HepG2 (cell line): Measurements from ENCODE around the gene KTI12. TPM values are rescaled to one million over a fixed set of nuclear protein-coding genes. Genes with fewer than 3 reads are reported as not detected.

Experiments
- AHDC1 ChIP-seq: sonication (generic); formaldehyde crosslinking; IDR thresholded peaks from 2 replicates; pipeline ENCODE4 v1.5.1; 2020; ENCODE audit warnings: mild to moderate bottlenecking, missing genetic modification reagents, borderline replicate concordance
- DMAP1 ChIP-seq: IDR thresholded peaks from 2 replicates; pipeline ENCODE4 v1.6.1; 2016
- ELF4 ChIP-seq: sonication (generic); formaldehyde crosslinking; IDR thresholded peaks from 2 replicates; pipeline ENCODE4 v1.5.0; 2020; ENCODE audit warnings: missing genetic modification reagents, mild to moderate bottlenecking, moderate library complexity, borderline replicate concordance
- EZH2 ChIP-seq: conservative IDR thresholded peaks from 2 replicates; pipeline ENCODE4 v1.6.1; 2012; ENCODE audit warnings: mild to moderate bottlenecking, low read depth, low read length, moderate library complexity
- HMG20B ChIP-seq: conservative IDR thresholded peaks from 2 replicates; pipeline ENCODE4 v1.6.1; 2016; ENCODE audit warnings: missing genetic modification reagents, missing compliant biosample characterization
- HOMEZ ChIP-seq: IDR thresholded peaks from 2 replicates; pipeline ENCODE4 v1.6.1; 2016; ENCODE audit warnings: low read depth
- KAT7 ChIP-seq: IDR thresholded peaks from 2 replicates; pipeline ENCODE4 v1.6.1; 2018; ENCODE audit warnings: borderline replicate concordance, missing compliant biosample characterization
- MAFK ChIP-seq, 2 experiments: IDR thresholded peaks in 1 of 2; conservative IDR thresholded peaks in 1 of 2; 2 replicates each; pipeline ENCODE4 v1.6.1; 2011; ENCODE audit warnings: improper control_type of control experiment in 2 of 2, low read length in 2 of 2
- MATR3 ChIP-seq: sonication (generic); formaldehyde crosslinking; IDR thresholded peaks from 2 replicates; pipeline ENCODE4 v1.4.0; 2020; ENCODE audit warnings: missing genetic modification reagents
- NFE2L1 ChIP-seq: sonication (generic); formaldehyde crosslinking; IDR thresholded peaks from 2 replicates; pipeline ENCODE4 v1.4.0; 2020; ENCODE audit warnings: missing genetic modification reagents, mild to moderate bottlenecking, borderline replicate concordance
- SCMH1 ChIP-seq: sonication (generic); formaldehyde crosslinking; IDR thresholded peaks from 2 replicates; pipeline ENCODE4 v1.9.0; 2021; ENCODE audit warnings: missing genetic modification reagents, mild to moderate bottlenecking, borderline replicate concordance
- SOX6 ChIP-seq, 2 experiments: fragments of 450-650 bp in 1 of 2; sonication (generic) in 1 of 2; formaldehyde crosslinking in 1 of 2; IDR thresholded peaks; 2 replicates each; pipeline versions ENCODE4 v1.4.0 to v1.6.1; 2017 to 2020; ENCODE audit warnings: antibody characterized with exemption in 1 of 2, mild to moderate bottlenecking in 1 of 2, missing genetic modification reagents in 1 of 2
- ZBTB34 ChIP-seq: sonication (generic); formaldehyde crosslinking; IDR thresholded peaks from 2 replicates; pipeline ENCODE4 v1.8.0; 2022; ENCODE audit warnings: mild to moderate bottlenecking, missing genetic modification reagents
- ZNF496 ChIP-seq: sonication (generic); formaldehyde crosslinking; IDR thresholded peaks from 2 replicates; pipeline ENCODE4 v1.8.1; 2023; ENCODE audit warnings: mild to moderate bottlenecking, moderate library complexity, missing genetic modification reagents; ENCODE audit not compliant: insufficient replicate concordance
- ZNF512B ChIP-seq: sonication (generic); formaldehyde crosslinking; IDR thresholded peaks from 2 replicates; pipeline ENCODE4 v1.5.1; 2020; ENCODE audit warnings: missing genetic modification reagents, mild to moderate bottlenecking, borderline replicate concordance
- polyA plus RNA-seq, 8 experiments: library from polyadenylated mRNA; depleted of rRNA in 3 of 8; stranded (reverse) in 7 of 8; unstranded in 1 of 8; fragments of >200 nt; fragmentation: Illumina TruSeq in 4 of 8; extraction: Trizol in 4 of 8; gene quantifications; 2 replicates each; pipeline versions ENCODE4 v1.2.1 to v1.2.3, GENCODE V29; 2011 to 2016; ENCODE audit warnings: low read depth in 4 of 8, missing spikeins in 1 of 8, mixed read lengths in 1 of 8; ENCODE audit not compliant: insufficient read depth in 1 of 8
- total RNA-seq, 5 experiments: library from RNA; depleted of rRNA; stranded (reverse); fragments of >200 nt; fragmentation: Illumina TruSeq; extraction: Trizol; gene quantifications; 2 replicates each; pipeline ENCODE4 v1.2.3, GENCODE V29; 2016; ENCODE audit warnings: low read depth in 1 of 5
- TF ChIP-seq, protein P1 (sequence below): sonication (generic); formaldehyde crosslinking; IDR thresholded peaks from 2 replicates; pipeline ENCODE4 v1.4.0; 2020; ENCODE audit warnings: mild to moderate bottlenecking, missing genetic modification reagents

Gene KTI12
- total and polyA plus RNA-seq, 2 of the 13 experiments (the other 11 are each of a cell fraction or from before 2014, with no cell fraction given), result 7.4 to 10.2 TPM

DNA sequence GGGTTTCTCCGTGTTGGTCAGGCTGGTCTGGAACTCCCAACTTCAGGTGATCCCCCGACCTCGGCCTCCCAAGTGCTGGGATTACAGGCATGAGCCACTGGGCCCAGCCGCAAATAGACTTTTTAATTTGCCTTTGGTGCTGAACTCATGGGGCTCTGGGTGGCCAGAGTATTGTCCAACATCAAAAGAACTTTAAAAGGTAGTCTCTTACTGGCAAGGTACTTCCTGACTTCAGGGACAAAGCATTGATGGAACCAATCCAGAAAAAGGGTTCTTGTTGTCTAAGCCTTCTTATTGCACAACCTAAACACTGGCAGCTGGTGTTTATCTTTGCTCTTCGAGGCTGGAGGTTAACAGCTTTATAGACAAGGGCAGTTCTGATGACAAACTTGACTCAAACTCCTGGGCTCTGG is 3.8 kb upstream of the KTI12 start (continued):
- TF ChIP-seq AHDC1 (CRISPR knock-in tag) (peak; percentile 97), DMAP1 (peak; percentile 60), ZBTB34 (CRISPR knock-in tag) (peak; percentile 39; the same call in 1 of the 2 replicates), ZNF512B (CRISPR knock-in tag) (no peak), HMG20B (CRISPR knock-in tag) (peak; percentile 88), SOX6 (IDR thresholded peaks at IDR 0.05) (no peak), SOX6 (CRISPR knock-in tag; IDR thresholded peaks at IDR 0.05) (peak; percentile 100), ELF4 (CRISPR knock-in tag) (no peak), MATR3 (CRISPR knock-in tag) (no peak), HOMEZ (CRISPR knock-in tag) (peak; percentile 96), KAT7 (CRISPR knock-in tag) (0 out of 2 replicates have a peak, but pooled peaks have one; percentile 34), SCMH1 (CRISPR knock-in tag) (no peak), NFE2L1 (no peak), ZNF496 (no peak), EZH2 (no peak), MAFK (conservative IDR thresholded peaks at IDR 0.05 in 1 of 2, IDR thresholded peaks at IDR 0.05 in 1 of 2; ENCODE audit: low read length in 2 of 2) (no peak)
- TF ChIP-seq, protein P1, sequence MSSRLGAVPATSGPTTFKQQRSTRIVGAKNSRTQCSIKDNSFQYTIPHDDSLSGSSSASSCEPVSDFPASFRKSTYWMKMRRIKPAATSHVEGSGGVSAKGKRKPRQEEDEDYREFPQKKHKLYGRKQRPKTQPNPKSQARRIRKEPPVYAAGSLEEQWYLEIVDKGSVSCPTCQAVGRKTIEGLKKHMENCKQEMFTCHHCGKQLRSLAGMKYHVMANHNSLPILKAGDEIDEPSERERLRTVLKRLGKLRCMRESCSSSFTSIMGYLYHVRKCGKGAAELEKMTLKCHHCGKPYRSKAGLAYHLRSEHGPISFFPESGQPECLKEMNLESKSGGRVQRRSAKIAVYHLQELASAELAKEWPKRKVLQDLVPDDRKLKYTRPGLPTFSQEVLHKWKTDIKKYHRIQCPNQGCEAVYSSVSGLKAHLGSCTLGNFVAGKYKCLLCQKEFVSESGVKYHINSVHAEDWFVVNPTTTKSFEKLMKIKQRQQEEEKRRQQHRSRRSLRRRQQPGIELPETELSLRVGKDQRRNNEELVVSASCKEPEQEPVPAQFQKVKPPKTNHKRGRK (CRISPR knock-in tag), result no peak
